ENCODE data around the gene EPN2. TPM values are rescaled to one million over a fixed set of nuclear protein-coding genes. Genes with fewer than 3 reads are reported as not detected.

The EPN2 gene
- total RNA-seq, 4 donors from 2014 or later: 25.6 to 145 (median 84.1) TPM

GRCh38 chr17:19285213-19285900, 48.2 kb downstream of the EPN2 start:
- intact Hi-C loops (cut with DNase I; ENCODE audit: low total_unique reads): no loop called here
- peaks cover 0 to 10% of the 10 kb centered on the region in 2 donors for H3K4me1 ChIP-seq
- no peaks in the 10 kb centered on the region for H3K36me3 ChIP-seq
- TF ChIP-seq CTCF (IDR thresholded peaks at IDR 0.05): no peak
- no peak for TF ChIP-seq POLR2A (IDR thresholded peaks at IDR 0.05)
- no peaks in the 10 kb centered on the region for H3K9me3 ChIP-seq
- H3K27ac ChIP-seq: no peak overlapping the region
- H3K4me3 ChIP-seq: no peak overlapping the region
- DNase-seq: no peak
- no peaks in the 10 kb centered on the region for H3K27me3 ChIP-seq

GRCh38 chr17:19286751-19287341, 49.7 kb downstream of the EPN2 start:
- no peaks in the 10 kb centered on the region for H3K36me3 ChIP-seq
- no peak overlapping the region for H3K4me3 ChIP-seq
- no peak overlapping the region for H3K27ac ChIP-seq
- no peaks in the 10 kb centered on the region for H3K27me3 ChIP-seq
- H3K9me3 ChIP-seq: no peaks in the 10 kb centered on the region
- intact Hi-C loops (cut with DNase I; ENCODE audit: low total_unique reads): no loop called here
- peaks cover 0 to 14% of the 10 kb centered on the region in 2 donors for H3K4me1 ChIP-seq
- DNase-seq: no peak
- TF ChIP-seq POLR2A (IDR thresholded peaks at IDR 0.05): no peak
- no peak for TF ChIP-seq CTCF (IDR thresholded peaks at IDR 0.05)

GRCh38 chr17:19287651-19288050, 50.5 kb downstream of the EPN2 start:
- DNase-seq: no peak
- no peak for TF ChIP-seq CTCF (IDR thresholded peaks at IDR 0.05)
- no peak for TF ChIP-seq POLR2A (IDR thresholded peaks at IDR 0.05)
- intact Hi-C loops (cut with DNase I; ENCODE audit: low total_unique reads): no loop called here
- Histone ChIP-seq H3K36me3 (no peaks in the 10 kb centered on the region), H3K4me3 (no peak overlapping the region), H3K9me3 (no peaks in the 10 kb centered on the region), H3K27me3 (no peaks in the 10 kb centered on the region), H3K4me1 (peaks cover 0 to 14% of the 10 kb centered on the region in 2 donors), H3K27ac (no peak overlapping the region)

- Histone ChIP-seq H3K4me3 (no peak overlapping the region), H3K4me1 (peaks cover 0 to 14% of the 10 kb centered on the region in 2 donors), H3K9me3 (no peaks in the 10 kb centered on the region), H3K27ac (no peak overlapping the region), H3K27me3 (no peaks in the 10 kb centered on the region), H3K36me3 (no peaks in the 10 kb centered on the region)
- intact Hi-C loops (cut with DNase I; ENCODE audit: low total_unique reads): no loop called here
- DNase-seq: no peak
- TF ChIP-seq POLR2A (IDR thresholded peaks at IDR 0.05) (no peak), CTCF (IDR thresholded peaks at IDR 0.05) (no peak)
Measured at GRCh38 chr17:19288453-19288852, 51.3 kb downstream of the EPN2 start.

GRCh38 chr17:19290066-19290705, 53.0 kb downstream of the EPN2 start:
- TF ChIP-seq POLR2A (IDR thresholded peaks at IDR 0.05) (no peak), CTCF (IDR thresholded peaks at IDR 0.05) (no peak)
- Histone ChIP-seq H3K36me3 (no peaks in the 10 kb centered on the region), H3K4me1 (peaks cover 0 to 14% of the 10 kb centered on the region in 2 donors), H3K27me3 (no peaks in the 10 kb centered on the region), H3K27ac (peak overlapping the region; percentile 51 to 64), H3K4me3 (no peak overlapping the region), H3K9me3 (no peaks in the 10 kb centered on the region)
- intact Hi-C loops (cut with DNase I; ENCODE audit: low total_unique reads): no loop called here
- DNase-seq: no peak

All from uterus (tissue), 4 donors.